ENCODE data around the gene SYT7. TPM values are rescaled to one million over a fixed set of nuclear protein-coding genes. Genes with fewer than 3 reads are reported as not detected.

Gene SYT7
- total RNA-seq, 1 donor, result 3.6 TPM

GRCh38 chr11:61539006-61539405, 41.9 kb downstream of the SYT7 start:
- Histone ChIP-seq H3K79me2 (ENCODE audit: insufficient read depth, low read length) (no peaks in the 10 kb centered on the region), H3K4me2 (ENCODE audit: insufficient read depth, low read length) (no peak overlapping the region), H3K4me3 (ENCODE audit: insufficient read depth, low read length) (no peak overlapping the region), H3K27ac (ENCODE audit: low read depth, low read length) (no peak overlapping the region), H2AFZ (ENCODE audit: low read length) (no peak overlapping the region), H3K27me3 (ENCODE audit: insufficient read depth, low read length) (no peaks in the 10 kb centered on the region), H3K4me1 (ENCODE audit: insufficient read depth, low read length) (peaks cover 24% of the 10 kb centered on the region), H3K9me3 (ENCODE audit: low read depth, low read length) (no peaks in the 10 kb centered on the region), H4K20me1 (ENCODE audit: insufficient read depth, low read length) (peaks cover 2% of the 10 kb centered on the region), H3K36me3 (ENCODE audit: insufficient read depth, low read length) (no peaks in the 10 kb centered on the region)
- no peak for TF ChIP-seq CTCF (IDR thresholded peaks at IDR 0.05; ENCODE audit: extremely low read depth, low read depth, low read length)
- peak; percentile 77 for DNase-seq (ENCODE audit: insufficient read length, low spot score, missing footprints)

GRCh38 chr11:61538636-61538961, 42.3 kb downstream of the SYT7 start:
- Histone ChIP-seq H3K27me3 (ENCODE audit: insufficient read depth, low read length) (no peaks in the 10 kb centered on the region), H3K4me2 (ENCODE audit: insufficient read depth, low read length) (no peak overlapping the region), H3K4me1 (ENCODE audit: insufficient read depth, low read length) (peaks cover 20% of the 10 kb centered on the region), H3K9me3 (ENCODE audit: low read depth, low read length) (no peaks in the 10 kb centered on the region), H4K20me1 (ENCODE audit: insufficient read depth, low read length) (peaks cover 2% of the 10 kb centered on the region), H3K27ac (ENCODE audit: low read depth, low read length) (no peak overlapping the region), H3K79me2 (ENCODE audit: insufficient read depth, low read length) (no peaks in the 10 kb centered on the region), H2AFZ (ENCODE audit: low read length) (no peak overlapping the region), H3K36me3 (ENCODE audit: insufficient read depth, low read length) (no peaks in the 10 kb centered on the region), H3K4me3 (ENCODE audit: insufficient read depth, low read length) (no peak overlapping the region)
- no peak for DNase-seq (ENCODE audit: insufficient read length, low spot score, missing footprints)
- no peak for TF ChIP-seq CTCF (IDR thresholded peaks at IDR 0.05; ENCODE audit: extremely low read depth, low read depth, low read length)

GRCh38 chr11:61537326-61537725, 43.5 kb downstream of the SYT7 start:
- Histone ChIP-seq H4K20me1 (ENCODE audit: insufficient read depth, low read length) (peaks cover 2% of the 10 kb centered on the region), H3K9me3 (ENCODE audit: low read depth, low read length) (no peaks in the 10 kb centered on the region), H3K27ac (ENCODE audit: low read depth, low read length) (no peak overlapping the region), H2AFZ (ENCODE audit: low read length) (no peak overlapping the region), H3K4me2 (ENCODE audit: insufficient read depth, low read length) (no peak overlapping the region), H3K79me2 (ENCODE audit: insufficient read depth, low read length) (no peaks in the 10 kb centered on the region), H3K27me3 (ENCODE audit: insufficient read depth, low read length) (no peaks in the 10 kb centered on the region), H3K4me3 (ENCODE audit: insufficient read depth, low read length) (no peak overlapping the region), H3K36me3 (ENCODE audit: insufficient read depth, low read length) (no peaks in the 10 kb centered on the region), H3K4me1 (ENCODE audit: insufficient read depth, low read length) (peaks cover 8% of the 10 kb centered on the region)
- DNase-seq (ENCODE audit: insufficient read length, low spot score, missing footprints), result peak; percentile 86
- no peak for TF ChIP-seq CTCF (IDR thresholded peaks at IDR 0.05; ENCODE audit: extremely low read depth, low read depth, low read length)

- Histone ChIP-seq H3K36me3 (ENCODE audit: insufficient read depth, low read length) (no peaks in the 10 kb centered on the region), H3K27me3 (ENCODE audit: insufficient read depth, low read length) (no peaks in the 10 kb centered on the region), H4K20me1 (ENCODE audit: insufficient read depth, low read length) (peaks cover 2% of the 10 kb centered on the region), H3K4me2 (ENCODE audit: insufficient read depth, low read length) (no peak overlapping the region), H2AFZ (ENCODE audit: low read length) (no peak overlapping the region), H3K4me1 (ENCODE audit: insufficient read depth, low read length) (peaks cover 2% of the 10 kb centered on the region), H3K79me2 (ENCODE audit: insufficient read depth, low read length) (no peaks in the 10 kb centered on the region), H3K9me3 (ENCODE audit: low read depth, low read length) (no peaks in the 10 kb centered on the region), H3K4me3 (ENCODE audit: insufficient read depth, low read length) (no peak overlapping the region), H3K27ac (ENCODE audit: low read depth, low read length) (no peak overlapping the region)
- no peak for DNase-seq (ENCODE audit: insufficient read length, low spot score, missing footprints)
- no peak for TF ChIP-seq CTCF (IDR thresholded peaks at IDR 0.05; ENCODE audit: extremely low read depth, low read depth, low read length)
Measured at GRCh38 chr11:61536676-61537270, 44.1 kb downstream of the SYT7 start.
